ENCODE results near the gene COL5A1. TPM values are rescaled to one million over a fixed set of nuclear protein-coding genes. Genes with fewer than 3 reads are reported as not detected.

COL5A1 gene
- total and polyA plus RNA-seq, 11 donors, result 7.6 to 91.3 (median 13.4) TPM

GRCh38 chr9:134742822-134743535 is 101.4 kb downstream of the COL5A1 start:
- Histone ChIP-seq H3K4me1 (peaks cover 0 to 6% (median 0%) of the 10 kb centered on the region in 12 donors), H3K9me3 (no peaks in the 10 kb centered on the region), H3K27ac (no peak overlapping the region), H3K36me3 (peaks cover 0 to 41% (median 16%) of the 10 kb centered on the region in 9 donors), H3K27me3 (no peaks in the 10 kb centered on the region), H3K4me3 (no peak overlapping the region)
- no peak for TF ChIP-seq POLR2A (IDR thresholded peaks at IDR 0.05)
- no peak for TF ChIP-seq CTCF (IDR thresholded peaks at IDR 0.05)
- intact Hi-C loops (cut with DNase I), result loop anchor here in 3 of 10 donors (2.0 to 10.0 kb wide), 2 partner anchors 42 to 568 kb away; no protein-coding TSS in a partner anchor
- WGBS, 4 donors, result 88 to 90% (median 89%) methylated on average over 17 to 22 of the region's 22 CpGs
- DNase-seq (no peak), ATAC-seq (no peak)

DNA sequence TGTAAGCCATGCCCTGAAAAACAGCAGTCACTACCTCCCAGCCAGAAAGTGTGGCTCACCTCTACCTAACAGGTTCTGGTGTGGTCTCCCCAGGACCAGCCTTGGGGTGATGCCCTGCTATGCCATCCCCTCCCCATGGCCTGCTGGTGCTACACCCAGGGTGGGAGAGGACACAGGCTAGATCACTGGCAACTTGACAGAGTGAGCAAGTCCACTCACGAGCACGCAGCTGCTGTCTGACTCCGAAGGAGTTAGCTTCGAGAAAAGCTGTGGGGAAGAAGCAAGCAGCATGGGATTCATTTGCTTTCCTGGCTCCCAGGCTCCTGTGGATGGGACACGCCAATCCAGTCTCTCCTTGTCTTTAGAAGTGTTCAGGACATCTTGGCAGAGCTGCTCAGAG is 102.2 kb downstream of the COL5A1 start:
- H3K27ac ChIP-seq, result no peak overlapping the region
- WGBS, 4 donors, result 72 to 81% (median 78%) methylated on average over 5 of the region's 5 CpGs
- ATAC-seq (no peak), DNase-seq (no peak)
- peaks cover 0 to 49% (median 16%) of the 10 kb centered on the region in 9 donors for H3K36me3 ChIP-seq
- TF ChIP-seq POLR2A (IDR thresholded peaks at IDR 0.05) (no peak), CTCF (IDR thresholded peaks at IDR 0.05) (no peak)
- intact Hi-C loops (cut with DNase I), result loop anchor here in 3 of 10 donors (2.0 to 10.0 kb wide), 2 partner anchors 43 to 569 kb away; no protein-coding TSS in a partner anchor
- no peaks in the 10 kb centered on the region for H3K9me3 ChIP-seq
- H3K4me1 ChIP-seq, result peaks cover 0 to 3% (median 0%) of the 10 kb centered on the region in 12 donors
- no peak overlapping the region for H3K4me3 ChIP-seq
- H3K27me3 ChIP-seq, result no peaks in the 10 kb centered on the region

GRCh38 chr9:134744385-134745295 is 103.0 kb downstream of the COL5A1 start:
- DNase-seq, result no peak
- intact Hi-C loops (cut with DNase I), result loop anchor here in 2 of 10 donors (10.0 kb wide), 1 partner anchor 570 kb away; no protein-coding TSS in a partner anchor
- Histone ChIP-seq H3K9me3 (no peaks in the 10 kb centered on the region), H3K4me3 (no peak overlapping the region), H3K27me3 (no peaks in the 10 kb centered on the region), H3K36me3 (peaks cover 0 to 52% (median 16%) of the 10 kb centered on the region in 9 donors), H3K4me1 (no peaks in the 10 kb centered on the region), H3K27ac (no peak overlapping the region)
- ATAC-seq, result peak in 1 of 4 donors; percentile 7
- TF ChIP-seq CTCF (IDR thresholded peaks at IDR 0.05) (no peak), POLR2A (IDR thresholded peaks at IDR 0.05) (no peak)
- WGBS, 4 donors, result 90 to 97% (median 94%) methylated on average over 16 of the region's 16 CpGs

All from heart left ventricle (tissue), 16 donors.